Coronary artery (tissue), 2 donors: ENCODE results near the gene SDE2.
"Not testable (repeated sequence)": the region's sequence is repeated elsewhere in the genome, so short reads cannot be mapped to it uniquely, and the experiment has no call there.

Experiments used
- DNase-seq: peaks from one replicate; pipeline ENCODE4 v3.0.0-alpha.2; 2017; ENCODE audit warnings: low spot score
- H3K27ac ChIP-seq, 2 donors: fragments of 200-600 bp; sonication (generic); one replicate each; pipeline ENCODE4 v1.5.1; 2016 to 2019
- H3K4me3 ChIP-seq: fragments of 200-600 bp; sonication (generic); 2 replicates; pipeline ENCODE4 v1.5.1; 2016; ENCODE audit warnings: mild to moderate bottlenecking, moderate library complexity
- TF ChIP-seq, protein P1 (sequence below): fragments of 200-600 bp; sonication (generic); IDR thresholded peaks from one replicate; pipeline ENCODE4 v1.5.1; 2019; ENCODE audit warnings: antibody characterized with exemption

SDE2 gene

GRCh38 chr1:225941942-225942222, 57.3 kb downstream of the SDE2 start:
- no peak overlapping the region for H3K4me3 ChIP-seq
- H3K27ac ChIP-seq = peak overlapping the region; percentile 63 to 82
- TF ChIP-seq, protein P1, sequence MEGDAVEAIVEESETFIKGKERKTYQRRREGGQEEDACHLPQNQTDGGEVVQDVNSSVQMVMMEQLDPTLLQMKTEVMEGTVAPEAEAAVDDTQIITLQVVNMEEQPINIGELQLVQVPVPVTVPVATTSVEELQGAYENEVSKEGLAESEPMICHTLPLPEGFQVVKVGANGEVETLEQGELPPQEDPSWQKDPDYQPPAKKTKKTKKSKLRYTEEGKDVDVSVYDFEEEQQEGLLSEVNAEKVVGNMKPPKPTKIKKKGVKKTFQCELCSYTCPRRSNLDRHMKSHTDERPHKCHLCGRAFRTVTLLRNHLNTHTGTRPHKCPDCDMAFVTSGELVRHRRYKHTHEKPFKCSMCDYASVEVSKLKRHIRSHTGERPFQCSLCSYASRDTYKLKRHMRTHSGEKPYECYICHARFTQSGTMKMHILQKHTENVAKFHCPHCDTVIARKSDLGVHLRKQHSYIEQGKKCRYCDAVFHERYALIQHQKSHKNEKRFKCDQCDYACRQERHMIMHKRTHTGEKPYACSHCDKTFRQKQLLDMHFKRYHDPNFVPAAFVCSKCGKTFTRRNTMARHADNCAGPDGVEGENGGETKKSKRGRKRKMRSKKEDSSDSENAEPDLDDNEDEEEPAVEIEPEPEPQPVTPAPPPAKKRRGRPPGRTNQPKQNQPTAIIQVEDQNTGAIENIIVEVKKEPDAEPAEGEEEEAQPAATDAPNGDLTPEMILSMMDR = no peak
- no peak for DNase-seq

DNA sequence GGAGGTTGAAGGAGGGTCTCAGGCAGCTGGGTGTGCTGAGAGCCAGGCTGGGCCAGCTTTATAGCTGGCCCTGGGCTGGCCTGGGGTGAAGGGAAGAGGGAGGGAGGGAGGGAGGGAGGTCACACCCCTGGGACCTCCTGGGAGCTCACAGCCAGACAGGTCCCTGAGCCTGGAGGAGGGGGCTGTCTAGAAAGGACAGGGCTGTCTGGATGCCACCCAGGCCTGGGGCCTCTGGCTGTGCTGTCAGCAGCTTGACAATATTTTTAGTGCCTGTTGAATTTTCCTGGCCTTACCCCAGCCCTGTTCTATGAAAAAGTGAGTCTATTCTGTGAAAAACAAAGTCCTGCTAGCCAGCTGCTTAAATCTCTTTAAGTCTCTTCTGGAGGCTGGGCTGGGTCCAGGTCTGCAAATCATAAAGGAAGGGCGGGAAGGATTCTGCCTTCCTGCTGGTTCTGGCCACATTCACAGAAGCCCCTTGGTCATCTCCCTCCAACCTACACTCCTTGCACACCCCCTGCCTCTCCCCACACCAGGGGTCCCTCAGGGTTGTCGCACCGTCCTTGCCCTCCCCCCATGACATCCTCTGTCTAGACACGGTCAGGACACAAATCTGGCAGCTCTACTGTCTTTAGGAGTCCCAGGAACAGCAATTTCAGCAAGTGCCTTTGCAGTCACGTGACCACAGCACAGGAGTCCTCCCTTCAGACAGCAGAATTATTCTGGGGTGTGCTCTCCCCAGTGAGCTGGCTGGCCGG, 57.8 kb downstream of the SDE2 start, which contains the start of gene LEFTY2:
LEFTY2 (minus strand) TSS at position 34 of the 755 bp plus-strand sequence. CDS start 80 bp downstream, outside the sequence.
- H3K27ac ChIP-seq = peak within 1 kb of the TSS; percentile 63 to 82

GRCh38 chr1:225940385-225941151, 58.6 kb downstream of the SDE2 start:
- TF ChIP-seq, protein P1 = no peak
- Histone ChIP-seq H3K27ac (peak overlapping the region; percentile 63 to 82), H3K4me3 (peak overlapping the region; percentile 14)
- no peak for DNase-seq

More for the DNA sequence above, 57.8 kb downstream of the SDE2 start, which contains the start of gene LEFTY2:
- peak within 1 kb of the TSS; percentile 14 for H3K4me3 ChIP-seq
- no peak for DNase-seq
- TF ChIP-seq, protein P1 = no peak

DNA sequence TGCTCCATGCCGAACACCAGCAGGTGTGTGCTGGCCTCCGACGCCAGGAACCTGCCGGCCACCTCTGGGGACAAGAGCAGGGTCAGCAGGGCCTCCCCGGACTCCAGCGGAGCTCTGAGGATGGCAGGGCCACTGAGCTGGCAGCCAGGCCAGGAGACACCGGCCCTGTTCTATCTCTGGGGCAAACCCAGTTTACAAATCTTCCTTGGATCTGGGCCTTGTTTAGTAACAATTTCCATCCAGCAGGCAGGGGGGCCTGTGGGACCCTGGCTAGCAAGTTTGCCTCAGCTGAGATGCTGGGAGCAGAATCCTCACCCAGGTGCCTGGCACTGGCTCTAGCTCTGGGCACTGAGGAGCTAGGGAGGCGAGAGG, 59.2 kb downstream of the SDE2 start:
- DNase-seq, H3K27ac ChIP-seq, H3K4me3 ChIP-seq: not testable (repeated sequence)

GRCh38 chr1:225939097-225939938, 59.8 kb downstream of the SDE2 start:
- not testable (repeated sequence) for H3K27ac ChIP-seq, DNase-seq, H3K4me3 ChIP-seq

DNA sequence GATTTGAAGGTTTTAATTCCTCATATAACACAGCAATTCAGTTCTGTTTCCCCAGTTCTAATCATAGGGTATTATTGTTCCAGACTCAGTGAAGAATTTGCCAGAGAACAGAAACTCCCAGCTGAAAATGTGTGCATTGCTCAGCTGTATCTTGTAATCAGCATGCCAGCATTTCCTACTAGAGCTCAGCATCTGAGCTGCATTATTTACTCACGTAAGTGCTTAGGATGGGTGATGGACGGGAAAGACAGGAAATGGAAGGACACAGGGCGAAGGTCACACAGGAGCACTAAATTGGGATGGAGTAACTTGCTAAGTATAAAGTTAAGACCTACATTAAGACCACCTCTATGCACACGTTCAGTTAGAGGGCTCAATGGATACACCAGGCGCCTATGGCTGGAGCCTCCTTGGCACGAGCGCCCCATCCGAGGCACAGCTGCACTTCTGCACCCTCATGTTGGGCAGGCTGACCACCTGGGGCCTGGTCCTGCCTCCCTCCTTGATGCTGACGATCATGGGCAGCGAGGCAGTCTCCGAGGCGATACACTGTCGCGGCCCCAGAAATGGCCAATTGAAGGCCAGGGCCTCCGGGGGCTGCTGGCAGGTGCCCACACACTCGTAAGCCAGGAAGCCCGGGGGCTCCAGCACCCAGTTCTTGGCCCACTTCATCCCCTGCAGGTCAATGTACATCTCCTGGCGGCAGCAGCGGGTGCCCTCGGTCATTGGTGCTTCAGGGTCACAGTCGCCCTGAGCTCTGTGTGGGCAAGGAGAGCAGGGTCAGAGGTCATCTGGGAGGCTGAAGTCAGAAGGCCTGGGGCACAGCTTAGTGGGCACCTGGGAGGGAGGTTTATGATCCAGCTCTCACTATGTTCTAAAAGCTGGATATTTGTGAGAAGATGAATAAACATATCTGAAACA, 61.8 kb downstream of the SDE2 start:
- no peak for DNase-seq
- Histone ChIP-seq H3K4me3 (no peak overlapping the region), H3K27ac (no peak overlapping the region)
- TF ChIP-seq, protein P1 = no peak

- TF ChIP-seq, protein P1 = no peak
- H3K27ac ChIP-seq = no peak overlapping the region
- no peak for DNase-seq
Measured at GRCh38 chr1:225936523-225936922, 62.6 kb downstream of the SDE2 start.

GRCh38 chr1:225936086-225936485, 63.1 kb downstream of the SDE2 start:
- not testable (repeated sequence) for H3K4me3 ChIP-seq, DNase-seq, H3K27ac ChIP-seq

More at GRCh38 chr1:225936523-225936922, 62.6 kb downstream of the SDE2 start:
- H3K4me3 ChIP-seq = no peak overlapping the region
